HCT116 (cell line): ENCODE results near the gene ZNF536.

ENCODE experiments used
- ELF1 ChIP-seq: IDR thresholded peaks from 2 replicates; pipeline ENCODE4 v1.6.1; 2012; ENCODE audit warnings: low read depth, borderline replicate concordance
- POLR2A ChIP-seq: IDR thresholded peaks from 2 replicates; pipeline ENCODE4 v1.7.0; 2011; ENCODE audit warnings: borderline replicate concordance; ENCODE audit not compliant: insufficient read depth, insufficient read length; ENCODE audit errors: extremely low read depth
- REST ChIP-seq: IDR thresholded peaks from 2 replicates; pipeline ENCODE4 v1.6.1; 2012; ENCODE audit warnings: low read depth

GRCh38 chr19:30411714-30412113, 39.5 kb downstream of the ZNF536 start:
- TF ChIP-seq POLR2A (no peak), ELF1 (no peak), REST (no peak)
